Colon (tissue), 2 donors: ENCODE data around the gene YIPF5.

ENCODE experiments used
- FAIRE-seq: peaks from 2 replicates; lab custom pipeline; 2012; peaks lifted over from hg19 to GRCh38; lab: Jason Lieb, UNC
- donor health status: control.
- donor health status: control.

The YIPF5 gene

GRCh38 chr5:144122081-144122480 lies 48.4 kb downstream of the YIPF5 start:
- FAIRE-seq, result no peak

DNA sequence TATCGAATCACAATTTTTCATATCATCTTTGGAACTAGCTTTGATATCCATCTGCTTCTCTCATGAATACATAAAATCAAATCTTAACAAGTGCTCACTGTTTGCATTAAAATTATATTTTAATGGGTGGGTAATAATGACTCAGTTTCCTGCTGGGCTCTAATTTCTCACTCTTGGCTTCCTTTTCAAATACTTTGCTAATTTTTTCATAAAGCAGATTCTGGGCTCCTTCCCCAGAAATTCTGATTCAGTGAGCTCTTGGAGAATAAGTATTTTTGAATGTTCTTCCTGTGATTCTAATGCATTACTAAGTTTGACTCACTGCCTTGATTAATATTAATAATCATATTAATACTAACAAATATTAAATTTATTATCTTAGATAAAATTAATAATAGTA lies 48.9 kb downstream of the YIPF5 start:
- no peak for FAIRE-seq

DNA sequence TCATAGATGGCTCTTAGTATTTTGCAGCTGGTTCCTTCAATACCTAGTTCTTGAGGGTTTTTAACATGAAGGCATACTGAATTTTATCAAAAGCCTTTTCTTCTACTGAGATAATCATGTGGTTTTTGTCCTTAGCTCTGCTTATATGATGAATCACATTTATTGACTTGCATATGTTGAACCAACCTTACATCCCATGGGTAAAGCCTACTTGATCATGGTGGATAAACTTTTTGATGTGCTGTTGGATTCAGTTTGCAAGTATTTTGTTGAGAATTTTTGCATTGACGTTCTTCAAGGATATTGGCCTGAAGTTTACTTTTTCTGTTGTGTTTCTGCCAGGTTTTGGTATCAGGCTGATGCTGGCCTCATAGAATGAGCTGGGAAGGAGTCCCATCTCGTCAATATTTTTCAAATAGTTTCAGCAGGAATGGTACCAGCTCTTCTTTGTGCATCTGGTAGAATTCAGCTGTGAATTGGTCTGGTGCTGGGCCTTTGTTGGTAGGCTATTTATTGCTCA lies 49.7 kb downstream of the YIPF5 start:
- no peak for FAIRE-seq

- no peak for FAIRE-seq
These were observed 53.0 kb downstream of the YIPF5 start for GRCh38 chr5:144117412-144117811.

- no peak for FAIRE-seq
These were observed 55.9 kb downstream of the YIPF5 start for GRCh38 chr5:144114571-144114970.
